Measurements from ENCODE around the gene KLF7. TPM values are rescaled to one million over a fixed set of nuclear protein-coding genes. Genes with fewer than 3 reads are reported as not detected.

The KLF7 gene
- total and polyA plus RNA-seq, 4 donors: 1.9 to 11.5 (median 4.5) TPM

GRCh38 chr2:207183506-207183905 lies 17.8 kb upstream of the KLF7 start:
- no peak overlapping the region for H3K4me3 ChIP-seq (ENCODE audit: low read depth in 1 of 3, low read length in 3 of 3)
- TF ChIP-seq ZBTB33 (IDR thresholded peaks at IDR 0.05) (no peak), HNF4A (conservative IDR thresholded peaks at IDR 0.05) (no peak), RAD21 (IDR thresholded peaks at IDR 0.05) (no peak), GABPA (IDR thresholded peaks at IDR 0.05 in 1 of 2, conservative IDR thresholded peaks at IDR 0.05 in 1 of 2) (no peak), JUND (IDR thresholded peaks at IDR 0.05) (no peak), REST (IDR thresholded peaks at IDR 0.05) (no peak), RXRA (IDR thresholded peaks at IDR 0.05) (no peak)
- H3K9me3 ChIP-seq (ENCODE audit: control insufficient read depth in 4 of 4, low read length in 3 of 4): peaks cover 0 to 5% (median 1%) of the 10 kb centered on the region in 4 donors
- no peak overlapping the region for H3K27ac ChIP-seq (ENCODE audit: low read depth in 1 of 2, low read length in 2 of 2)
- H3K9ac ChIP-seq (ENCODE audit: low read depth in 1 of 2, low read length in 2 of 2): no peak overlapping the region
- no peaks in the 10 kb centered on the region for H3K36me3 ChIP-seq (ENCODE audit: control insufficient read depth in 4 of 4, insufficient read depth in 3 of 4, low read depth in 1 of 4, low read length in 3 of 4)
- no peaks in the 10 kb centered on the region for H3K27me3 ChIP-seq (ENCODE audit: control insufficient read depth in 4 of 4, insufficient read depth in 4 of 4, low read length in 3 of 4)
- no peak for DNase-seq (ENCODE audit: low spot score)
- H3K4me1 ChIP-seq (ENCODE audit: control insufficient read depth in 4 of 4, insufficient read depth in 4 of 4, low read length in 3 of 4): peaks cover 0 to 3% (median 0%) of the 10 kb centered on the region in 4 donors

- no peaks in the 10 kb centered on the region for H3K36me3 ChIP-seq (ENCODE audit: control insufficient read depth in 4 of 4, insufficient read depth in 3 of 4, low read depth in 1 of 4, low read length in 3 of 4)
- DNase-seq (ENCODE audit: low spot score): no peak
- no peak overlapping the region for H3K4me3 ChIP-seq (ENCODE audit: low read depth in 1 of 3, low read length in 3 of 3)
- H3K4me1 ChIP-seq (ENCODE audit: control insufficient read depth in 4 of 4, insufficient read depth in 4 of 4, low read length in 3 of 4): no peaks in the 10 kb centered on the region
- H3K27ac ChIP-seq (ENCODE audit: low read depth in 1 of 2, low read length in 2 of 2): no peak overlapping the region
- H3K9me3 ChIP-seq (ENCODE audit: control insufficient read depth in 4 of 4, low read length in 3 of 4): peaks cover 0 to 5% (median 1%) of the 10 kb centered on the region in 4 donors
- no peak overlapping the region for H3K9ac ChIP-seq (ENCODE audit: low read depth in 1 of 2, low read length in 2 of 2)
- WGBS: 92% methylated on average over 2 of the region's 2 CpGs
- TF ChIP-seq RXRA (IDR thresholded peaks at IDR 0.05) (no peak), GABPA (IDR thresholded peaks at IDR 0.05 in 1 of 2, conservative IDR thresholded peaks at IDR 0.05 in 1 of 2) (no peak), FOXA1 (IDR thresholded peaks at IDR 0.05) (no peak), EGR1 (IDR thresholded peaks at IDR 0.05; ENCODE audit: low read depth in 2 of 2) (no peak), JUND (IDR thresholded peaks at IDR 0.05) (no peak), MAX (IDR thresholded peaks at IDR 0.05) (no peak), HNF4A (conservative IDR thresholded peaks at IDR 0.05) (no peak), NR2F2 (IDR thresholded peaks at IDR 0.05) (no peak), CTCF (IDR thresholded peaks at IDR 0.05; ENCODE audit: low read depth, low read length, missing input control) (no peak), REST (IDR thresholded peaks at IDR 0.05) (no peak), HNF4G (IDR thresholded peaks at IDR 0.05) (no peak), ZBTB33 (IDR thresholded peaks at IDR 0.05) (no peak), ATF3 (IDR thresholded peaks at IDR 0.05) (no peak), FOXA2 (IDR thresholded peaks at IDR 0.05) (no peak), YY1 (IDR thresholded peaks at IDR 0.05) (no peak), SP1 (IDR thresholded peaks at IDR 0.05) (no peak), TAF1 (conservative IDR thresholded peaks at IDR 0.05) (no peak), RAD21 (IDR thresholded peaks at IDR 0.05) (no peak)
- no peaks in the 10 kb centered on the region for H3K27me3 ChIP-seq (ENCODE audit: control insufficient read depth in 4 of 4, insufficient read depth in 4 of 4, low read length in 3 of 4)
Measured at GRCh38 chr2:207182911-207183310, 17.2 kb upstream of the KLF7 start.

Measured in liver (tissue), 9 donors.